Breast epithelium (tissue), 4 donors: ENCODE data around the gene ZNF865. TPM values are rescaled to one million over a fixed set of nuclear protein-coding genes. Genes with fewer than 3 reads are reported as not detected.
A peak's percentile ranks its signal among the peaks of the same experiment; 100 is the strongest.

Source experiments
- DNase-seq, 2 donors: peaks; one replicate each; pipeline ENCODE4 v3.0.0-alpha.2; 2019; ENCODE audit warnings: low spot score in 2 of 2
- H3K27ac ChIP-seq, 2 donors: fragments of 200-600 bp; sonication (generic) in 1 of 2; one replicate each; pipeline ENCODE4 v1.5.1; 2016 to 2019; ENCODE audit warnings: mild to moderate bottlenecking in 1 of 2
- H3K27me3 ChIP-seq, 2 donors: fragments of 200-600 bp; sonication (generic) in 1 of 2; one replicate each; pipeline versions ENCODE4 v1.5.1 to v1.6.0; 2017 to 2019; ENCODE audit warnings: control low read depth in 1 of 2, mild to moderate bottlenecking in 1 of 2
- H3K36me3 ChIP-seq: fragments of 200-600 bp; one replicate; pipeline ENCODE4 v1.5.1; 2019
- H3K4me1 ChIP-seq, 2 donors: fragments of 200-600 bp; sonication (generic); one replicate each; pipeline ENCODE4 v1.5.1; 2016 to 2019; ENCODE audit warnings: control low read depth in 1 of 2
- H3K4me3 ChIP-seq, 3 donors: fragments of 200-600 bp; sonication (generic); 1 replicate in 2 of 3; 2 replicates in 1 of 3; pipeline ENCODE4 v1.5.1; 2016 to 2019; ENCODE audit warnings: mild to moderate bottlenecking in 3 of 3, moderate library complexity in 2 of 3
- H3K9me3 ChIP-seq, 2 donors: fragments of 200-600 bp; sonication (generic) in 1 of 2; one replicate each; pipeline ENCODE4 v1.5.1; 2016 to 2019; ENCODE audit warnings: control low read depth in 1 of 2
- CTCF ChIP-seq, 3 donors: fragments of 450-650 bp; IDR thresholded peaks; one replicate each; pipeline ENCODE4 v1.5.1; 2016 to 2017; ENCODE audit warnings: antibody characterized with exemption in 3 of 3, mild to moderate bottlenecking in 3 of 3, moderate library complexity in 3 of 3
- POLR2A ChIP-seq: fragments of 450-650 bp; IDR thresholded peaks from one replicate; pipeline ENCODE4 v1.6.1; 2016; ENCODE audit warnings: antibody characterized with exemption, mild to moderate bottlenecking, moderate library complexity
- POLR2AphosphoS5 ChIP-seq, 3 donors: sonication (generic); formaldehyde crosslinking; IDR thresholded peaks; one replicate each; pipeline ENCODE4 v1.6.1; 2017; ENCODE audit warnings: antibody characterized with exemption in 3 of 3
- intact Hi-C: fragments of 100-400 bp; cut with DNase I; formaldehyde crosslinking; loops from one replicate; pipeline ENCODE4 v1.15.1; 2023; ENCODE audit warnings: low total_unique reads
- total RNA-seq, 3 donors: library from RNA; depleted of rRNA; stranded (reverse); fragments of >200 nt; gene quantifications; one replicate each; pipeline ENCODE4 v1.1.0, GENCODE V29; 2016

Gene ZNF865
- total RNA-seq, 3 donors from 2014 or later = 3.2 to 5.0 (median 3.9) TPM

- H3K9me3 ChIP-seq = no peaks in the 10 kb centered on the region
- no peaks in the 10 kb centered on the region for H3K36me3 ChIP-seq
- TF ChIP-seq POLR2AphosphoS5 (IDR thresholded peaks at IDR 0.05) (no peak), POLR2A (no peak), CTCF (IDR thresholded peaks at IDR 0.05) (no peak)
- no peaks in the 10 kb centered on the region for H3K4me1 ChIP-seq
- H3K27me3 ChIP-seq = no peaks in the 10 kb centered on the region
- intact Hi-C loops = loop anchor here (1.0 to 5.0 kb wide), 2 partner anchors 9 to 541 kb away; no protein-coding TSS in a partner anchor
- no peak overlapping the region for H3K4me3 ChIP-seq
- no peak overlapping the region for H3K27ac ChIP-seq
- DNase-seq = no peak
Observed at GRCh38 chr19:55596304-55596703, 9.1 kb upstream of the ZNF865 start.

DNA sequence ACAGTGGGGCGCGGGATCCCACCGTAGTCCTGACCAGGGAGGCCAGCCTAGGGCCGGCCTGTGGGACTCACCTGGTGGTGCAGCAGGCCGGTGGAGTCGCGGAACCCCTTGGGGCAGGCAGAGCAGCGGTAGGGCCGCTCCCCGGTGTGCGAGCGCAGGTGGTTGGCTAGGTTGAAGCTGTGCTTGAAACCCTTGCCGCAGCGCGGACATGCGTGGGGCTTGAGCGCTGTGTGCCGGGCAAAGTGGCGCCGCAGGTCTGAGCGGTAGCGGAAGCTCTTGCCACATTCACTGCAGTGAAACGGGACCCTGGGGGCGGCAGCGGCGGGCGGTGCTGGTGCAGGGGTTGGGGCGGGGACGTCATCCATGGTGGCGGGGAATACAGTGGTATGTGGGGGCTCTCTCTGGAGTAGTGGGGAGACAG, 7.9 kb upstream of the ZNF865 start:
- Histone ChIP-seq H3K27me3 (no peaks in the 10 kb centered on the region), H3K4me3 (no peak overlapping the region)

DNA sequence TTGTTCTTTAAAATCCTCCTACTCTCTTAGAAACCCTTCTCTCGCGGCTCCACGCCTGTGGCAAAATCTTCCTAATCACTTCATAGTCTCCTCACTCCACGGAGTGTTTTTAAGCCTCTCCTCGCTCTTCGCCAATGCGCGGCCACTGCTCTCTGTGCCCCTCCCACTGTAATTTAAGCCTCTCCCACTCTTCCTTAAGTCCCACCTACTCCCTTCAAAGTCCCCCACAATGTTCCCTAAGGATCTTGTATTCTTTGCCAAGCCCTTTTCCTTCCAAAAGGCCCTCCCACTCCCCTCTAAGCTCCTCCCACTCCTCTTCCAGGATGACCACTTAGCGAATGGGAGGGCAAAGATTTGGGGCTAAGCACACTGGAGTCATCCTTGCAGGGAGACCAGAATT, 7.4 kb upstream of the ZNF865 start:
- no peak for DNase-seq
- Histone ChIP-seq H3K9me3 (no peaks in the 10 kb centered on the region), H3K4me3 (no peak overlapping the region), H3K27me3 (no peaks in the 10 kb centered on the region), H3K27ac (peak overlapping the region; percentile 98 to 100), H3K4me1 (no peaks in the 10 kb centered on the region), H3K36me3 (no peaks in the 10 kb centered on the region)
- intact Hi-C loops = loop anchor here (5.0 kb wide), 1 partner anchor 539 kb away; no protein-coding TSS in a partner anchor
- TF ChIP-seq POLR2A = no peak
- no peak for TF ChIP-seq CTCF (IDR thresholded peaks at IDR 0.05)
- no peak for TF ChIP-seq POLR2AphosphoS5 (IDR thresholded peaks at IDR 0.05)

More for the DNA sequence above, 7.9 kb upstream of the ZNF865 start:
- H3K27ac ChIP-seq = no peak overlapping the region
- intact Hi-C loops = loop anchor here (5.0 kb wide), 1 partner anchor 540 kb away; no protein-coding TSS in a partner anchor
- TF ChIP-seq CTCF (IDR thresholded peaks at IDR 0.05) (no peak), POLR2AphosphoS5 (IDR thresholded peaks at IDR 0.05) (no peak), POLR2A (no peak)
- H3K36me3 ChIP-seq = no peaks in the 10 kb centered on the region
- H3K4me1 ChIP-seq = no peaks in the 10 kb centered on the region
- DNase-seq = no peak
- H3K9me3 ChIP-seq = no peaks in the 10 kb centered on the region

- no peaks in the 10 kb centered on the region for H3K4me1 ChIP-seq
- H3K27me3 ChIP-seq = no peaks in the 10 kb centered on the region
- peak overlapping the region; percentile 76 to 98 (median 81) for H3K4me3 ChIP-seq
- intact Hi-C loops = loop anchor here (5.0 kb wide), 1 partner anchor 538 kb away; no protein-coding TSS in a partner anchor
- no peak for TF ChIP-seq POLR2AphosphoS5 (IDR thresholded peaks at IDR 0.05)
- no peak for TF ChIP-seq POLR2A
- TF ChIP-seq CTCF (IDR thresholded peaks at IDR 0.05) = no peak
- H3K36me3 ChIP-seq = no peaks in the 10 kb centered on the region
- no peaks in the 10 kb centered on the region for H3K9me3 ChIP-seq
- H3K27ac ChIP-seq = peak overlapping the region; percentile 98 to 100
- DNase-seq = peak; percentile 89 to 91
Observed at GRCh38 chr19:55598719-55599467, 6.6 kb upstream of the ZNF865 start.

GRCh38 chr19:55599468-55599841, 6.0 kb upstream of the ZNF865 start, which contains the start of gene FIZ1:
Gene FIZ1 (minus strand): TSS chr19:55599517. CDS start chr19:55597865, 1,652 bp downstream.
- Histone ChIP-seq H3K9me3 (no peaks in the 10 kb centered on the region), H3K36me3 (no peaks in the 10 kb centered on the region), H3K4me1 (no peaks in the 10 kb centered on the region), H3K27me3 (no peaks in the 10 kb centered on the region), H3K4me3 (peak within 1 kb of the TSS; percentile 76 to 98 (median 81)), H3K27ac (peak within 1 kb of the TSS; percentile 98 to 100)
- intact Hi-C loops = loop anchor here (5.0 kb wide), 1 partner anchor 538 kb away; no protein-coding TSS in a partner anchor
- DNase-seq = peak; percentile 99
- TF ChIP-seq POLR2AphosphoS5 (IDR thresholded peaks at IDR 0.05) (peak; percentile 10 to 81 (median 74)), POLR2A (no peak), CTCF (IDR thresholded peaks at IDR 0.05) (no peak)
